ENCODE results near the gene NSUN5. TPM values are rescaled to one million over a fixed set of nuclear protein-coding genes. Genes with fewer than 3 reads are reported as not detected.

NSUN5 gene
- total and polyA plus RNA-seq, 9 donors: 3.7 to 24.3 (median 17.9) TPM

DNA sequence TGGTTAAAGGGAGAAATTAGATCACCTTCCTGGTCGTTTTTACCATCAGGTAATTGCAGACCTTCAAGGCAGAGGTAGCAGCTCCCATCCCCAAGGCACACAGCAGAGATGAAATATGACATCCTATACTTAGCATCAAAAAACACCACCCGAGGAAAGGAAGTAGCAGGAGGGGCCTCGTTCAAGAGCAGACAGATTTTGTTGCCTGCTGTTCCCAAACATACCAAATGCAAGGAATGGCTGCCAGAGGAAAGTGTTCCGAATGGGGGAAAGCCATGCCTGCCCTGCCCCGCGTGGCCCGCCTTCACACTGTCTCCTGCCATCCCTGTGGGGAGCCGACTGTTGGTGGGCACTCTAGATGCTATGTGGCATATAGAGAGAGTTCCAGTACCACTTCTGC, 37.3 kb upstream of the NSUN5 start:
- 47 to 58% (median 57%) methylated on average over 8 of the region's 8 CpGs for WGBS, 3 donors
- Histone ChIP-seq H3K36me3 (no peaks in the 10 kb centered on the region), H3K27ac (no peak overlapping the region), H3K4me1 (ENCODE audit: insufficient read depth) (peaks cover 3% of the 10 kb centered on the region), H3K27me3 (no peaks in the 10 kb centered on the region), H3K4me3 (no peak overlapping the region), H3K9me3 (no peaks in the 10 kb centered on the region)
- DNase-seq: no peak
- intact Hi-C loops (cut with DNase I): loop anchor here in 1 of 4 donors (10.0 kb wide), 1 partner anchor 109 kb away; no protein-coding TSS in a partner anchor
- TF ChIP-seq EP300 (IDR thresholded peaks at IDR 0.05): no peak
- TF ChIP-seq POLR2A (IDR thresholded peaks at IDR 0.05): no peak
- TF ChIP-seq, protein P1, sequence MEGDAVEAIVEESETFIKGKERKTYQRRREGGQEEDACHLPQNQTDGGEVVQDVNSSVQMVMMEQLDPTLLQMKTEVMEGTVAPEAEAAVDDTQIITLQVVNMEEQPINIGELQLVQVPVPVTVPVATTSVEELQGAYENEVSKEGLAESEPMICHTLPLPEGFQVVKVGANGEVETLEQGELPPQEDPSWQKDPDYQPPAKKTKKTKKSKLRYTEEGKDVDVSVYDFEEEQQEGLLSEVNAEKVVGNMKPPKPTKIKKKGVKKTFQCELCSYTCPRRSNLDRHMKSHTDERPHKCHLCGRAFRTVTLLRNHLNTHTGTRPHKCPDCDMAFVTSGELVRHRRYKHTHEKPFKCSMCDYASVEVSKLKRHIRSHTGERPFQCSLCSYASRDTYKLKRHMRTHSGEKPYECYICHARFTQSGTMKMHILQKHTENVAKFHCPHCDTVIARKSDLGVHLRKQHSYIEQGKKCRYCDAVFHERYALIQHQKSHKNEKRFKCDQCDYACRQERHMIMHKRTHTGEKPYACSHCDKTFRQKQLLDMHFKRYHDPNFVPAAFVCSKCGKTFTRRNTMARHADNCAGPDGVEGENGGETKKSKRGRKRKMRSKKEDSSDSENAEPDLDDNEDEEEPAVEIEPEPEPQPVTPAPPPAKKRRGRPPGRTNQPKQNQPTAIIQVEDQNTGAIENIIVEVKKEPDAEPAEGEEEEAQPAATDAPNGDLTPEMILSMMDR (IDR thresholded peaks at IDR 0.05): no peak

DNA sequence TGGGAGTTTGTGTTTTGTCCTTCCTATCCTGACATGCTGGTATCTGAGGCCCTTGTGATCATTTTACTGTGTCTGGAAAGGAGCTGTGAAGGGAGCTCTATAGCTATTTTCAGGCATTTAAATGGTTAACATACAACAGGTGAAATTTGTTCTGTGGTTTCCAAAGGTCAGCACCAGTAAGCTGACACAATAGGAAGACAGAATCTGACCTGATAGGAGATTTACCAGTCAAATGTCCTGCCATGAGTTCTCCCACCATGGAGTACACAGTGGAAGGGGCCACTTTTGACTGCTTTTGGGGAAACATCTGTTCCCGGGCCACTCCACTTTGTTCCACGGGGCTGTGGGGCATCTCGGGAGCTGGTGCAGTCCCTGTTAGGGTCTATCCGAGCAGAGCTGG, 36.9 kb upstream of the NSUN5 start:
- intact Hi-C loops (cut with DNase I): loop anchor here in 1 of 4 donors (10.0 kb wide), 1 partner anchor 109 kb away; no protein-coding TSS in a partner anchor
- TF ChIP-seq, protein P1 (IDR thresholded peaks at IDR 0.05): no peak
- TF ChIP-seq EP300 (IDR thresholded peaks at IDR 0.05) (no peak), POLR2A (IDR thresholded peaks at IDR 0.05) (no peak)
- H3K27me3 ChIP-seq: no peaks in the 10 kb centered on the region
- no peaks in the 10 kb centered on the region for H3K36me3 ChIP-seq
- WGBS, 3 donors: 60 to 68% (median 62%) methylated on average over 4 of the region's 4 CpGs
- H3K9me3 ChIP-seq: no peaks in the 10 kb centered on the region
- H3K4me3 ChIP-seq: no peak overlapping the region
- no peak for DNase-seq
- H3K27ac ChIP-seq: no peak overlapping the region
- H3K4me1 ChIP-seq (ENCODE audit: insufficient read depth): peaks cover 3% of the 10 kb centered on the region

DNA sequence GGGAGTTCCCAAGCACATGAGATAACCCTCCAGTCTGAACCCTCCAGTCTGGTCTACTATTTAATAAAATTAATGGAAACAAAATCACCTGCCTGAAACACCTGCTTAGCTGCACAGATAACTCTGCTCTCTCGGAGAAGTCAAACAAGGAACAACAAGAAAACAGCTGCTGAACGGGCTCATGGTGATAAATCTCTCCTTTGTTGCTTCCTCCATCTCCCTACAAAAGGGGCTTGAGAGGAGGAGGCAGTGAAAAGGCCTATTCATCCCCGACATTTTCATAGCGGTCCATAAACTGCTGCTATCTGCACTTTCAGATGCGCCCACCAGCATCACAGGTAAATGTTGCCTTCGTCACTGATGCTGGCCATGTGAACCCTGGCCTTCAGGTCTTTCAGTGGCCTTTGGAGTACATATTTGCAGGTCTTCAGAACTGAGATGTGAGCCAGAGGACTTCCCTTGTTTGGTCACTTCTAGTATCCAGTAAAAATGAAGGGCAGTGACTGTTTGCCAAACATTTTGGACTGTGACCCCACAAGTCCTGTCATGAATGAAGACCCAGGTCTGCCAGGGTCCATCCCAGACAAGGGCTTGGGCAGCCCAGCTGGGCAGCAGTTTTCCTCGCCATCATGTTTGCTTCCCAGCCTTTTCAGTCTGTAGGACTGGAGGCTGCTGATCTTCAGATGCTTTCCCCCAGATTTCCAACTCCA, 35.2 kb upstream of the NSUN5 start:
- Histone ChIP-seq H3K27me3 (no peaks in the 10 kb centered on the region), H3K36me3 (no peaks in the 10 kb centered on the region), H3K9me3 (no peaks in the 10 kb centered on the region), H3K27ac (no peak overlapping the region), H3K4me1 (ENCODE audit: insufficient read depth) (peaks cover 3% of the 10 kb centered on the region), H3K4me3 (no peak overlapping the region)
- intact Hi-C loops (cut with DNase I): loop anchor here in 2 of 4 donors (5.0 to 10.0 kb wide), 2 partner anchors 108 to 111 kb away; no protein-coding TSS in a partner anchor
- 86% methylated on average over 7 of the region's 7 CpGs for WGBS, 3 donors
- no peak for DNase-seq
- TF ChIP-seq POLR2A (IDR thresholded peaks at IDR 0.05) (no peak), EP300 (IDR thresholded peaks at IDR 0.05) (no peak)
- TF ChIP-seq, protein P1 (IDR thresholded peaks at IDR 0.05): no peak

DNA sequence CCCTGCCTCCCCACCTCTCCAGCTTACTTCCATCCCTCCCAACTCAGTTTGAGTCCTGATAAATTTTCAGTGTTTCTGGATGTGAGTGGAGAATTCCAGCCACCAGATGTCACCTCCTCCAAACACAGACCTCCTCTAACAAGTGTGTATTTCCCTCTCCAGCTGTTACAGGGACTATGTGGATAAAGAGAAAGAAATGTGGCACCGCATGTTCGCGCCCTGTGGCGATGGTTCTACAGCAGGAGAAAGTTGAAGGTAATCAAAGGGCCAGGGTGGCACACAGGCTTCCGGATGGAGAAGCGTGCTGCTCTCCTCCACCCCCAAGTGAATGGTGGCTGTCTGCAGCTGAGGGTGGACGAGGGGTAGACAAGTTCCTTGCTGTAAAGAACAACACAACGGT, 34.0 kb upstream of the NSUN5 start:
- WGBS, 3 donors: 6 to 19% (median 12%) methylated on average over 8 of the region's 8 CpGs
- peak in 2 of 5 donors; percentile 17 to 30 for DNase-seq
- intact Hi-C loops (cut with DNase I): loop anchor here in 2 of 4 donors (5.0 to 10.0 kb wide), 2 partner anchors 110 to 112 kb away; no protein-coding TSS in a partner anchor
- H3K9me3 ChIP-seq: no peaks in the 10 kb centered on the region
- no peaks in the 10 kb centered on the region for H3K36me3 ChIP-seq
- H3K4me3 ChIP-seq: peak overlapping the region; percentile 6
- H3K27me3 ChIP-seq: no peaks in the 10 kb centered on the region
- TF ChIP-seq, protein P1 (IDR thresholded peaks at IDR 0.05): peak in 1 of 3 donors; percentile 22
- TF ChIP-seq POLR2A (IDR thresholded peaks at IDR 0.05): no peak
- no peak for TF ChIP-seq EP300 (IDR thresholded peaks at IDR 0.05)
- H3K4me1 ChIP-seq (ENCODE audit: insufficient read depth): peaks cover 3% of the 10 kb centered on the region
- no peak overlapping the region for H3K27ac ChIP-seq

Data from ovary (tissue), 9 donors.